ENCODE measurements around the gene ARHGAP35. TPM values are rescaled to one million over a fixed set of nuclear protein-coding genes. Genes with fewer than 3 reads are reported as not detected.

Gene ARHGAP35
- total RNA-seq, 1 donor from 2014 or later: 127 TPM

GRCh38 chr19:46844067-46844489 is 16.7 kb upstream of the ARHGAP35 start:
- DNase-seq: no peak
- peak overlapping the region; percentile 46 for H3K4me3 Mint-ChIP-seq (ENCODE audit: unreplicated experiment)
- peaks cover 6% of the 10 kb centered on the region for H3K27me3 Mint-ChIP-seq (ENCODE audit: unreplicated experiment)
- no peak for TF ChIP-seq CTCF (IDR thresholded peaks at IDR 0.05; ENCODE audit: partially characterized antibody, unreplicated experiment)
- H3K4me1 Mint-ChIP-seq (ENCODE audit: low read depth, unreplicated experiment): no peaks in the 10 kb centered on the region
- no peaks in the 10 kb centered on the region for H3K9me3 Mint-ChIP-seq (ENCODE audit: unreplicated experiment)
- H3K36me3 Mint-ChIP-seq (ENCODE audit: unreplicated experiment): no peaks in the 10 kb centered on the region
- no peak overlapping the region for H3K27ac Mint-ChIP-seq (ENCODE audit: unreplicated experiment)

GRCh38 chr19:46845959-46846459 is 14.8 kb upstream of the ARHGAP35 start:
- H3K4me3 Mint-ChIP-seq (ENCODE audit: unreplicated experiment): peak overlapping the region; percentile 30
- no peak for TF ChIP-seq CTCF (IDR thresholded peaks at IDR 0.05; ENCODE audit: partially characterized antibody, unreplicated experiment)
- H3K4me1 Mint-ChIP-seq (ENCODE audit: low read depth, unreplicated experiment): peaks cover 6% of the 10 kb centered on the region
- no peaks in the 10 kb centered on the region for H3K36me3 Mint-ChIP-seq (ENCODE audit: unreplicated experiment)
- peaks cover 3% of the 10 kb centered on the region for H3K9me3 Mint-ChIP-seq (ENCODE audit: unreplicated experiment)
- peaks cover 9% of the 10 kb centered on the region for H3K27me3 Mint-ChIP-seq (ENCODE audit: unreplicated experiment)
- DNase-seq: no peak
- no peak overlapping the region for H3K27ac Mint-ChIP-seq (ENCODE audit: unreplicated experiment)

GRCh38 chr19:46847528-46847927 is 13.3 kb upstream of the ARHGAP35 start:
- no peaks in the 10 kb centered on the region for H3K36me3 Mint-ChIP-seq (ENCODE audit: unreplicated experiment)
- H3K9me3 Mint-ChIP-seq (ENCODE audit: unreplicated experiment): peaks cover 3% of the 10 kb centered on the region
- TF ChIP-seq CTCF (IDR thresholded peaks at IDR 0.05; ENCODE audit: partially characterized antibody, unreplicated experiment): no peak
- no peak for DNase-seq
- H3K27me3 Mint-ChIP-seq (ENCODE audit: unreplicated experiment): peaks cover 9% of the 10 kb centered on the region
- H3K4me1 Mint-ChIP-seq (ENCODE audit: low read depth, unreplicated experiment): peaks cover 6% of the 10 kb centered on the region
- no peak overlapping the region for H3K4me3 Mint-ChIP-seq (ENCODE audit: unreplicated experiment)
- H3K27ac Mint-ChIP-seq (ENCODE audit: unreplicated experiment): no peak overlapping the region

- H3K4me3 Mint-ChIP-seq (ENCODE audit: unreplicated experiment): no peak overlapping the region
- no peak for TF ChIP-seq CTCF (IDR thresholded peaks at IDR 0.05; ENCODE audit: partially characterized antibody, unreplicated experiment)
- H3K27me3 Mint-ChIP-seq (ENCODE audit: unreplicated experiment): peaks cover 5% of the 10 kb centered on the region
- no peak for DNase-seq
- no peak overlapping the region for H3K27ac Mint-ChIP-seq (ENCODE audit: unreplicated experiment)
- H3K9me3 Mint-ChIP-seq (ENCODE audit: unreplicated experiment): peaks cover 3% of the 10 kb centered on the region
- H3K4me1 Mint-ChIP-seq (ENCODE audit: low read depth, unreplicated experiment): peaks cover 6% of the 10 kb centered on the region
- H3K36me3 Mint-ChIP-seq (ENCODE audit: unreplicated experiment): no peaks in the 10 kb centered on the region
Measured at GRCh38 chr19:46848389-46848788, 12.4 kb upstream of the ARHGAP35 start.

GRCh38 chr19:46849610-46850009 is 11.2 kb upstream of the ARHGAP35 start:
- no peak for DNase-seq
- H3K36me3 Mint-ChIP-seq (ENCODE audit: unreplicated experiment): no peaks in the 10 kb centered on the region
- peaks cover 5% of the 10 kb centered on the region for H3K27me3 Mint-ChIP-seq (ENCODE audit: unreplicated experiment)
- H3K4me3 Mint-ChIP-seq (ENCODE audit: unreplicated experiment): peak overlapping the region; percentile 96
- H3K4me1 Mint-ChIP-seq (ENCODE audit: low read depth, unreplicated experiment): peaks cover 6% of the 10 kb centered on the region
- H3K27ac Mint-ChIP-seq (ENCODE audit: unreplicated experiment): peak overlapping the region; percentile 91
- TF ChIP-seq CTCF (IDR thresholded peaks at IDR 0.05; ENCODE audit: partially characterized antibody, unreplicated experiment): no peak
- H3K9me3 Mint-ChIP-seq (ENCODE audit: unreplicated experiment): peaks cover 3% of the 10 kb centered on the region
